Neuronal stem cell (in vitro differentiated cells): ENCODE measurements around the gene FOXO1.

Experiments
- DNase-seq: peaks from one replicate; pipeline ENCODE4 v3.0.0-alpha.2; 2013; ENCODE audit warnings: low spot score
- H2AFZ ChIP-seq: one replicate; pipeline ENCODE4 v1.6.1; 2013; ENCODE audit warnings: mild to moderate bottlenecking, low read length, inconsistent platforms
- H2AK5ac ChIP-seq: 2 replicates; pipeline ENCODE4 v1.6.1; 2013; ENCODE audit warnings: low read depth, mild to moderate bottlenecking, inconsistent platforms, low read length, moderate library complexity, mixed read lengths
- H2BK120ac ChIP-seq: 2 replicates; pipeline ENCODE4 v1.6.1; 2013; ENCODE audit warnings: low read depth, mild to moderate bottlenecking, inconsistent platforms, low read length, moderate library complexity, mixed read lengths
- H2BK12ac ChIP-seq: one replicate; pipeline ENCODE4 v1.6.1; 2013; ENCODE audit warnings: low read length, inconsistent platforms
- H2BK15ac ChIP-seq: 2 replicates; pipeline ENCODE4 v1.6.1; 2013; ENCODE audit warnings: mild to moderate bottlenecking, low read length, inconsistent platforms, mixed read lengths
- H2BK5ac ChIP-seq: one replicate; pipeline ENCODE4 v1.6.1; 2013; ENCODE audit warnings: inconsistent platforms, mild to moderate bottlenecking, low read length, moderate library complexity
- H3K14ac ChIP-seq: one replicate; pipeline ENCODE4 v1.6.1; 2013; ENCODE audit warnings: low read length, inconsistent platforms
- H3K18ac ChIP-seq: 2 replicates; pipeline ENCODE4 v1.6.1; 2013; ENCODE audit warnings: low read length, inconsistent platforms
- H3K23ac ChIP-seq: 2 replicates; pipeline ENCODE4 v1.6.1; 2013; ENCODE audit warnings: low read depth, mild to moderate bottlenecking, mixed read lengths, low read length, inconsistent platforms; ENCODE audit not compliant: poor library complexity
- H3K27ac ChIP-seq: replicated peaks from 3 replicates; pipeline ENCODE4 v1.5.1; 2013; ENCODE audit warnings: low read length, inconsistent platforms
- H3K27me3 ChIP-seq, 3 experiments: 2 replicates each; pipeline ENCODE4 v1.6.1; 2013; ENCODE audit warnings: low read length in 3 of 3, mild to moderate bottlenecking in 2 of 3, inconsistent platforms in 1 of 3, low read depth in 1 of 3, mixed read lengths in 1 of 3, moderate library complexity in 1 of 3; ENCODE audit not compliant: control insufficient read depth in 3 of 3, insufficient read depth in 3 of 3
- H3K36me3 ChIP-seq, 2 donors: replicated peaks in 1 of 2; 2 replicates each; pipeline ENCODE4 v1.6.1; 2013; ENCODE audit warnings: low read length in 2 of 2; ENCODE audit not compliant: control insufficient read depth in 2 of 2, insufficient read depth in 2 of 2
- H3K4ac ChIP-seq: 2 replicates; pipeline ENCODE4 v1.6.1; 2013; ENCODE audit warnings: inconsistent platforms, mild to moderate bottlenecking, low read length, moderate library complexity
- H3K4me1 ChIP-seq, 2 donors: 1 replicate in 1 of 2; 2 replicates in 1 of 2; pipeline ENCODE4 v1.6.1; 2013; ENCODE audit warnings: low read length in 2 of 2, low read depth in 1 of 2; ENCODE audit not compliant: control insufficient read depth in 2 of 2, insufficient read depth in 1 of 2
- H3K4me2 ChIP-seq: one replicate; pipeline ENCODE4 v1.6.1; 2013; ENCODE audit warnings: mild to moderate bottlenecking, low read length, inconsistent platforms; ENCODE audit not compliant: insufficient read depth, poor library complexity, severe bottlenecking
- H3K4me3 ChIP-seq, 2 donors: 2 replicates each; pipeline ENCODE4 v1.5.1; 2013; ENCODE audit warnings: low read length in 2 of 2, mild to moderate bottlenecking in 2 of 2, inconsistent platforms in 1 of 2, moderate library complexity in 1 of 2
- H3K79me1 ChIP-seq: one replicate; pipeline ENCODE4 v1.6.1; 2013; ENCODE audit warnings: low read depth, mild to moderate bottlenecking, inconsistent platforms, low read length, moderate library complexity
- H3K9ac ChIP-seq: one replicate; pipeline ENCODE4 v1.6.1; 2013; ENCODE audit warnings: mild to moderate bottlenecking, low read depth, low read length, inconsistent platforms; ENCODE audit not compliant: poor library complexity
- H3K9me3 ChIP-seq, 2 donors: replicated peaks in 1 of 2; 2 replicates each; pipeline versions ENCODE3 to v1.6.1; 2013; ENCODE audit warnings: low read length in 2 of 2, mild to moderate bottlenecking in 2 of 2, inconsistent platforms in 1 of 2, low read depth in 1 of 2, mixed read lengths in 1 of 2, moderate library complexity in 1 of 2; ENCODE audit not compliant: control insufficient read depth in 2 of 2, insufficient read depth in 1 of 2
- H4K8ac ChIP-seq: one replicate; pipeline ENCODE4 v1.6.1; 2013; ENCODE audit warnings: low read depth, mild to moderate bottlenecking, inconsistent platforms, low read length, moderate library complexity
- H4K91ac ChIP-seq: one replicate; pipeline ENCODE4 v1.6.1; 2013; ENCODE audit warnings: low read length, low read depth, mild to moderate bottlenecking, inconsistent platforms; ENCODE audit not compliant: poor library complexity
- WGBS, 2 donors: extraction: QIAGEN DNeasy Blood & Tissue Kit; methylation state at CpG; one replicate each; pipeline ENCODE4 v1.1.7; 2013; ENCODE audit warnings: missing lambda C conversion rate in 2 of 2, mixed read lengths in 1 of 2; ENCODE audit not compliant: insufficient read length in 2 of 2, insufficient replicate concordance in 1 of 2; ENCODE audit errors: extremely low coverage in 2 of 2; 5-methylcytosine and 5-hydroxymethylcytosine counted together

FOXO1 gene

DNA sequence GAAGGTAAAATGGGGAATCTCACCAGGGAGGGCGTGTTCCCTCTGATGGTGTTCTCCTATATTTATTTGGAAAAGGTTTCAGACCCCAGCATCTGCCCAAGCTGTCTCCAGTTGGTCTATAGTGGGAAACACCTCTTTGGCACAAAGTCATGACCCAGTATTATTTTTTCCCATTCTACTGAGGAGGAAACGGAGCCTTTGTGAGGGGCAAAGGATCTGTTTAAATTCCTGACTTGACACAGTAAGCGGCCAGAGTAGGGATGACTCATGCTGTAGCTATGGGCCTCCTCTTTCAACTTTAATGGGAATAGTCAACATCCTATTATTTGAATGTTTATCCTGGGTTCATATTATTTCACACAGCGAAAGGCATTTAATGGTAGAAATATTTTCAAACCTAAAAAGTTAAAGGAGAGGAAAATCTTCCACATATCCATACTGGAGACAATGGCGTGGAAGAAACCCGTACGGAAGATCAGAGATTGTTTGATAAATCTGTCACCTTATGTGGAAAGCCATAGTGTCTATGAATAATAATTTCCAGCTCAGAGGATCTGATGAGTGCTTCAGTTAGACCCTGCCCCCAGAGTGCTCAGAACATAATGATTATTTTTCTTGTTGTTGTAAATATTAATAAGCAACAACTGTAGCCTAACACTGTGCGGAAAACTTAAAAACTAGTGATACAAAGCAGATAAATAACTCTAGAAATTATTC, 126.0 kb downstream of the FOXO1 start:
- Histone ChIP-seq H3K23ac (no peak overlapping the region), H3K4ac (no peak overlapping the region), H3K9me3 (no peaks in the 10 kb centered on the region), H3K79me1 (no peaks in the 10 kb centered on the region), H3K4me3 (no peak overlapping the region), H2BK5ac (no peak overlapping the region), H2AFZ (peak overlapping the region; percentile 32), H2AK5ac (no peak overlapping the region), H3K27ac (peak overlapping the region; percentile 16), H4K8ac (no peak overlapping the region), H4K91ac (no peak overlapping the region), H3K4me1 (peaks cover 12 to 19% of the 10 kb centered on the region in 2 donors), H2BK15ac (no peak overlapping the region), H3K36me3 (no peaks in the 10 kb centered on the region), H3K4me2 (no peak overlapping the region), H3K9ac (no peak overlapping the region), H2BK120ac (no peak overlapping the region), H2BK12ac (no peak overlapping the region), H3K27me3 (no peaks in the 10 kb centered on the region), H3K18ac (no peak overlapping the region), H3K14ac (no peak overlapping the region)
- no CpG with 5 or more reads among the region's 8 CpGs for WGBS, 2 donors
- peak; percentile 29 for DNase-seq

DNA sequence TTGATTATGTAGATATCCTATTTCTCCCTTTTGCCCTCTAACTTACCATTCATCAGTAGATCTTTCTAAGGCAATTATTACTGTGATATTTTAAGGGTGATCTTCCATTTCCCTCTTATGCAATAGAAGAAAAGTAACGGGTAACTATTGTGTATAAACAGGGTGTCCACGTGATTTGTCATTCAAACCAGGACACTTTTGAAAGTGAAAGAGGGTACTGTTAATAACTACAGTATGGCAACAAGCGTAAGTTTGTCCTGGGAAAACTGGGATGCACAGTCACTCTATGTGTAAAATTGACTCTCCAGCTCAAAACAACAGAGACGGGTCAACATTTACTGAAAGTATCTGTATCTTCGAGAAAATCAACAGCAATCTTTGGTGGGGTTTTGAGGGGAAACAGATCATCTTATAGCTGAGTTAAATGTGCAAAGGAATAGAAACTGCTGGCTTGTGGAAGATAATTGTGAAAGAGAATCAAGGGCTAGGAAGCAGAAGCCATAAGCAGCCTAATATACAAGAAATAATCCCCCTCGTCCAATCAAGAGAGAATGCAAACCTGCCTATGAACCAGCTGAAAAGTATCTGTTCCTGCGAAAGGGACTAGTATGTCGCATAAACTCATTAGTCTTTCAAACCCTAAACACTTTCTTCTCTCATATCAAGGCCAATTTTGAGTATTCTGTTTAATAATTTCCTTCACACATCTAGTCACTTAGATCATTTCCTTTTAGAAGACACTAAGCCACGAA, 126.7 kb downstream of the FOXO1 start:
- Histone ChIP-seq H3K18ac (no peak overlapping the region), H3K9ac (no peak overlapping the region), H2AK5ac (no peak overlapping the region), H3K79me1 (no peaks in the 10 kb centered on the region), H3K4me2 (no peak overlapping the region), H2BK5ac (no peak overlapping the region), H2BK120ac (no peak overlapping the region), H3K23ac (no peak overlapping the region), H4K91ac (no peak overlapping the region), H2BK15ac (no peak overlapping the region), H3K4me3 (no peak overlapping the region), H3K27ac (no peak overlapping the region), H2AFZ (peak overlapping the region; percentile 32), H4K8ac (no peak overlapping the region), H3K27me3 (no peaks in the 10 kb centered on the region), H3K14ac (no peak overlapping the region), H3K36me3 (no peaks in the 10 kb centered on the region), H2BK12ac (no peak overlapping the region), H3K4me1 (peaks cover 12 to 19% of the 10 kb centered on the region in 2 donors), H3K4ac (no peak overlapping the region), H3K9me3 (no peaks in the 10 kb centered on the region)
- WGBS, 2 donors = no CpG with 5 or more reads among the region's 9 CpGs
- no peak for DNase-seq

DNA sequence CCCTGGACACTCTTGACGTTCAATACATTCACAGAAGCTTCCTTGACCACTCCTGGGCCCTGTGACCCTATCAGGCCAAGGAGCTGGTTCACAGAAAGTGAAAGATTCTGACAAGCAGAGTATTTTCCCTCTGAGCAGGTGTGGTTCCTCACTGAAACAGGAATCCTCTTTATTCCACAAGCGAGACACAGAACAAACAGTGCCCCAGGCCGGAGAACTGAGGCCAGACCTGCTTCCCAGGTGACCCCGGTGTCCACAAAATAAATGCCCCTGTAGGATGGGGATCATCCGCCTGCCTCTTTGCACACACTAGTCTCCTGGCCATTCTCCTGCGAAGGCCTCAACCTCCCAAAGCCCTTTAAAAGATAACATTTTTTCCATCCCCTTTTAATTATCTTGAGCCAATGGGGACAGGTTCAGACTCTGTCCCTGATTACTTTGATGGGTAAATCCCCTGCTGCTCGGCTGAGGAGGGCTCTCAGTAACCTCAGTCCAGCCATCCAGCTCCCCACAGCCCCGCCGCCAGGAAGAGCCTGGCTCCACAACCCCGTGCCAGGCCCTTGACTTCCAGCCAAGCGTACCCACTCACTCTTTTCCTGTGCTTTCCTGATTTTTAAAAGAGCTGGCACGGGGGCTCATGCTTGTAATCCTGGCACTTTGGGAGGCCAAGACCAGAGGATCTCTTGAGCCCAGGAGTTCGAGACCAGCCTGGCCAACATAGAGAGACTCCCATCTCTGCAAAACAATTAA, 129.1 kb downstream of the FOXO1 start:
- WGBS, 2 donors = no CpG with 5 or more reads among the region's 13 CpGs
- no peak overlapping the region for H3K18ac ChIP-seq
- no peak overlapping the region for H3K27ac ChIP-seq

More for the DNA sequence above, 129.1 kb downstream of the FOXO1 start:
- no peak overlapping the region for H2BK12ac ChIP-seq
- no peak for DNase-seq
- H2BK120ac ChIP-seq = no peak overlapping the region
- H2BK15ac ChIP-seq = no peak overlapping the region
- no peak overlapping the region for H3K14ac ChIP-seq
- no peak overlapping the region for H3K4ac ChIP-seq
- no peaks in the 10 kb centered on the region for H3K9me3 ChIP-seq
- H3K27me3 ChIP-seq = no peaks in the 10 kb centered on the region
- no peak overlapping the region for H2AK5ac ChIP-seq
- no peak overlapping the region for H2AFZ ChIP-seq
- no peak overlapping the region for H3K23ac ChIP-seq
- no peak overlapping the region for H3K4me2 ChIP-seq
- H3K9ac ChIP-seq = no peak overlapping the region
- H2BK5ac ChIP-seq = no peak overlapping the region
- no peak overlapping the region for H4K8ac ChIP-seq
- H3K4me1 ChIP-seq = peaks cover 12 to 19% of the 10 kb centered on the region in 2 donors
- no peaks in the 10 kb centered on the region for H3K79me1 ChIP-seq
- H4K91ac ChIP-seq = no peak overlapping the region
- H3K4me3 ChIP-seq = no peak overlapping the region
- no peaks in the 10 kb centered on the region for H3K36me3 ChIP-seq
